CD4-positive, alpha-beta T cell treated with Interleukin-4 for 4 hours (primary cell): ENCODE measurements around the gene DNLZ.
"Not testable (repeated sequence)": the region's sequence is repeated elsewhere in the genome, so short reads cannot be mapped to it uniquely, and the experiment has no call there.

Experiments
- DNase-seq: peaks from one replicate; pipeline ENCODE4 v3.0.0-alpha.2; 2020

Gene DNLZ

GRCh38 chr9:136328622-136329041 lies 34.9 kb downstream of the DNLZ start:
- no peak for DNase-seq

GRCh38 chr9:136328011-136328621 lies 35.4 kb downstream of the DNLZ start:
- DNase-seq = no peak

- peak; percentile 11 for DNase-seq
Measured at GRCh38 chr9:136327304-136327974, 36.1 kb downstream of the DNLZ start, which contains the start of gene GPSM1. Gene GPSM1, plus strand, starts transcription at chr9:136327539. Its CDS starts 157 bp downstream, at chr9:136327696.

GRCh38 chr9:136326761-136327303 lies 36.7 kb downstream of the DNLZ start:
- no peak for DNase-seq

- no peak for DNase-seq
Measured at GRCh38 chr9:136326061-136326760, 37.3 kb downstream of the DNLZ start.

- no peak for DNase-seq
Measured at GRCh38 chr9:136325358-136325757, 38.2 kb downstream of the DNLZ start.

- DNase-seq = no peak
Measured at GRCh38 chr9:136324501-136325300, 38.8 kb downstream of the DNLZ start.

GRCh38 chr9:136323371-136323789 lies 40.2 kb downstream of the DNLZ start:
- no peak for DNase-seq

GRCh38 chr9:136322756-136323330 lies 40.7 kb downstream of the DNLZ start:
- no peak for DNase-seq

- no peak for DNase-seq
Measured at GRCh38 chr9:136321561-136321960, 42.0 kb downstream of the DNLZ start.

- not testable (repeated sequence) for DNase-seq
Measured at GRCh38 chr9:136320972-136321371, 42.6 kb downstream of the DNLZ start.

GRCh38 chr9:136319955-136320354 lies 43.6 kb downstream of the DNLZ start:
- not testable (repeated sequence) for DNase-seq

- DNase-seq = not testable (repeated sequence)
Measured at GRCh38 chr9:136319244-136319643, 44.3 kb downstream of the DNLZ start.

GRCh38 chr9:136318776-136319241 lies 44.7 kb downstream of the DNLZ start:
- no peak for DNase-seq

- no peak for DNase-seq
Measured at GRCh38 chr9:136318111-136318775, 45.3 kb downstream of the DNLZ start.

GRCh38 chr9:136317695-136318094 lies 45.8 kb downstream of the DNLZ start:
- DNase-seq = no peak

GRCh38 chr9:136316896-136317676 lies 46.5 kb downstream of the DNLZ start:
- DNase-seq = no peak

- peak; percentile 50 for DNase-seq
Measured at GRCh38 chr9:136316271-136316751, 47.2 kb downstream of the DNLZ start.

GRCh38 chr9:136314944-136315343 lies 48.6 kb downstream of the DNLZ start:
- no peak for DNase-seq

GRCh38 chr9:136314056-136314416 lies 49.5 kb downstream of the DNLZ start:
- DNase-seq = no peak
